HG02763 (cell line): ENCODE data around the gene PDC.
A peak's percentile ranks its signal among the peaks of the same experiment; 100 is the strongest.
"Not testable (repeated sequence)": the region's sequence is repeated elsewhere in the genome, so short reads cannot be mapped to it uniquely, and the experiment has no call there.

ENCODE experiments used
- ATAC-seq: cut with Tn5 transposase; IDR thresholded peaks from one replicate; pipeline ENCODE4 v1.9.1; 2021; ENCODE audit warnings: mild to moderate bottlenecking, moderate library complexity; ENCODE audit not compliant: unreplicated experiment

Gene PDC

GRCh38 chr1:186404454-186405051, 56.4 kb downstream of the PDC start:
- ATAC-seq = peak; percentile 47

- ATAC-seq = no peak
Observed at GRCh38 chr1:186403632-186404031, 57.3 kb downstream of the PDC start.

GRCh38 chr1:186401446-186401845, 59.5 kb downstream of the PDC start:
- not testable (repeated sequence) for ATAC-seq
